ENCODE results near the gene MEG3. TPM values are rescaled to one million over a fixed set of nuclear protein-coding genes. Genes with fewer than 3 reads are reported as not detected.
A peak's percentile ranks its signal among the peaks of the same experiment; 100 is the strongest.

MEG3 gene
- total RNA-seq, 1 experiment from 2014 or later: not detected

DNA sequence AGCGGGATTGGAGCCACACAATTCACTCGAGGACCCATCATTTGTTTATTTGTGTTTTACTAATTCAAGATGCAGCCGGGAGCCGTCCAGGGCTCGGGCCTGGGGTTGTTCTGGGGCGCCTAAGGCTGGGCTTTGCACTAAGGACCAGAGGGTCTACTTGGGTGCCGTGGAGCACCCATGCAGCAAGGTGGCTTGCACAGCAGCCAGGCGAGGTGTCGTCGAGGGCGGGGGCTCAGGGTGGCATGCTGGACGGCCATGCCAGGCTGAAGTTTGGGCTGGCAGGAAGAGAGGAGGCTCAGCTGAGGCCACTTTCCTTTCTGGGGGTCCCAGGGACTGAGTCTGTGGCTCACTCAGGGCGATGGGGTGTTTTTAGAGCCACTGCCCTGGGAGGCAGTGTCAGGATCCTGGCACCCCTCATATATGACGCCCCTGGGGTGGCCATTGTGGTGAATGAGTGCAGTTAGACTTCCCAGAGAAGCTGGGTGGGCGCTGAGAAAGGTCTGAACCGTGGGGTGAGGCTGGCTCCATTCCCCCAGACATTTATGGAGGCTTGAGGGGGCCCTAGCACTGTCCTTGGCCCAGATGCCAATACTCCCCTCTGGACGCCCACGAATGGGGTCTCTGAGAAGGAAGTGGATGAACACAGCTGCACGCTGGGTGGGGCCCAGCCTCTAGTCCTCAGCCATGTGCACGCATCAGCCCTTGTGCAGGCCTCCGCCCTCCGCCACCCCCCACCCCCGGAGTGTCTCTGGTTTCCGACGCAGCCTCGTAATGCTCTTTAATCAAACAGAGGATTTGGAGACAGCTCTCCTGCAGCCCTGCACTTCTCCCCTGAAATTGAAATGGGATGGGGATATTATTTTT is 11.3 kb downstream of the MEG3 start:
- intact Hi-C loops (cut with micrococcal nuclease): no loop called here
- peaks cover 27% of the 10 kb centered on the region for H3K27me3 Mint-ChIP-seq (ENCODE audit: insufficient read depth, unreplicated experiment)
- BruUV-seq (replicated peaks): no TSS peak
- CTCF ChIA-PET: no interaction called here
- no peak for TF ChIP-seq CTCF (IDR thresholded peaks at IDR 0.05; ENCODE audit: unreplicated experiment)
- POLR2A ChIA-PET: no interaction called here
- no peak overlapping the region for H3K4me3 Mint-ChIP-seq (ENCODE audit: unreplicated experiment)
- no peaks in the 10 kb centered on the region for H3K9me3 Mint-ChIP-seq (ENCODE audit: unreplicated experiment)
- H3K36me3 Mint-ChIP-seq (ENCODE audit: insufficient read depth, unreplicated experiment): no peaks in the 10 kb centered on the region
- no peak overlapping the region for H3K27ac Mint-ChIP-seq (ENCODE audit: low read depth, unreplicated experiment)
- DNase-seq (ENCODE audit: unreplicated experiment): no peak
- H3K4me1 Mint-ChIP-seq (ENCODE audit: insufficient read depth, unreplicated experiment): no peaks in the 10 kb centered on the region

DNA sequence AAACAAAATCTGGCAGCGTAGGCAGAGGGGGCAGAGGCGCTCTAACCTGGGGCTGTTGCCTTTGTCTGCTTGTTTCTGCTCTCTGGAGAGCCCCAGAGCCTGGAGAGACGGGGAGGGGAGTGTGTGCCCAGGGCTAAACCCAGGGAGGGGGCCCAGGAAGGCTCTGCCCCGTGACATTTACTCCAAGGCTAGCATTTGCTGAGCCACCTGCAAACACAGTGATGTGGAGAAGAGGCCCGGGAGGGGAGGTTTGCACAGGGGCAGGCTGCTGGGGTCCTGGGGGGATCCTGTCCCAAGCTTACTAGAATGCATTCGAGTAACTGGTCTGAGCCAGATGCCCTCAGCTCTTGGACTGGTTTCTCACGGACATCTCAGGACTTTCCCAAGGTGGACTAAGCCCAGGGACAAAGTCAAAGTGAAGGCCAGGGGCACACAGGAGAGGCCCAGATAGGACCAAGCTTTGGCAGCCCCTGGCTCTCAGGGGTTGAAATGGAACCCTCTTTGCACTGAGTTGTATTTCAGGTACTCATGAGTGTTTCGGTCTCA is 12.0 kb downstream of the MEG3 start:
- intact Hi-C loops (cut with micrococcal nuclease): no loop called here
- Mint-ChIP-seq H3K4me3 (ENCODE audit: unreplicated experiment) (no peak overlapping the region), H3K27me3 (ENCODE audit: insufficient read depth, unreplicated experiment) (peaks cover 26% of the 10 kb centered on the region), H3K9me3 (ENCODE audit: unreplicated experiment) (no peaks in the 10 kb centered on the region), H3K27ac (ENCODE audit: low read depth, unreplicated experiment) (no peak overlapping the region), H3K4me1 (ENCODE audit: insufficient read depth, unreplicated experiment) (no peaks in the 10 kb centered on the region), H3K36me3 (ENCODE audit: insufficient read depth, unreplicated experiment) (no peaks in the 10 kb centered on the region)
- ChIA-PET CTCF (no interaction called here), POLR2A (no interaction called here)
- no peak for DNase-seq (ENCODE audit: unreplicated experiment)
- TF ChIP-seq CTCF (IDR thresholded peaks at IDR 0.05; ENCODE audit: unreplicated experiment): no peak
- BruUV-seq (replicated peaks): no TSS peak

DNA sequence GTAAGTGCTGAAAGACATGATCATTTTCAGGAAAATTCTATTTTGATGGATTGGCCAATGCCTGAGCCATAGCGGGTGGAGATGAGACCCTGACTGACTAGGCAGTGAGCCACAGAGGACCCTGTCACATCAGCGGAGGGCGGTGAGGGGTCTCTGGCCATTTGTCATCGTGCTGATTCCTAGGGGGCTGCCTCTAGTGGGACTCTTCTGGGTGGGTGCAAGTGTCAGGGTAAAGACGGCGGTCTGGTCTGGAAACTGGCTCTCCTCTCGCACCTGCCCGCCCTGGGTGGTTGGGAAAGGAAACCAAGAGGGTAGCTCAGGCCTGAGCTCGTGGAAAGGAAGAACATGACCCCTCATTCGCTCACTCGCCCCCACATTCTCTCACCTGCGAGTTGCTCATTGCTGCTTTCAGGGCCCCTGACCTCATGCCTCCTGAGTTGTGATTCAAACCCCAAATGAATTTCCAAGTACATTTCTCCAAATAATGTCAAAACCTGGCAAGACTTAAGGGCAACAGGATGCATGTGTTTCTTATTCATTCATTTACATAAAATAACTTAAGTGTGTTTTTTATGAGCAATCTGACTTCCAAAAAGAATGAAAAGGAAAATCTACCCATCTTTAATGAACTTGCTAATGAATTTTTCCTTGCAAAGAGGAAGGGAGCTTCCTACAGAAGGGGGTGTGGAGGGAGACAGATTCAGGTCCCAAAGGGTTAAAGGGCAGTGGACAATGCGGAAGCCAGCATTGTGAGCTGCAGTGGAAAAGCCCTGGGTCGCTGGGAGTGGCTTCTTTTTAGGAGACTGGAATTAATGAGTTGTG is 12.8 kb downstream of the MEG3 start:
- intact Hi-C loops (cut with micrococcal nuclease): no loop called here
- Mint-ChIP-seq H3K27ac (ENCODE audit: low read depth, unreplicated experiment) (peak overlapping the region; percentile 39), H3K4me1 (ENCODE audit: insufficient read depth, unreplicated experiment) (no peaks in the 10 kb centered on the region), H3K27me3 (ENCODE audit: insufficient read depth, unreplicated experiment) (peaks cover 26% of the 10 kb centered on the region), H3K36me3 (ENCODE audit: insufficient read depth, unreplicated experiment) (no peaks in the 10 kb centered on the region), H3K4me3 (ENCODE audit: unreplicated experiment) (no peak overlapping the region), H3K9me3 (ENCODE audit: unreplicated experiment) (no peaks in the 10 kb centered on the region)
- ChIA-PET CTCF (interaction anchor here (1.3 kb wide), 1 partner anchor 788 kb away, joined by 3 read pairs; no protein-coding TSS in a partner anchor), POLR2A (no interaction called here)
- no peak for DNase-seq (ENCODE audit: unreplicated experiment)
- BruUV-seq (replicated peaks): no TSS peak
- TF ChIP-seq CTCF (IDR thresholded peaks at IDR 0.05; ENCODE audit: unreplicated experiment): no peak

- ChIA-PET CTCF (interaction anchor here (1.3 kb wide), 1 partner anchor 788 kb away, joined by 3 read pairs; no protein-coding TSS in a partner anchor), POLR2A (no interaction called here)
- peaks cover 26% of the 10 kb centered on the region for H3K27me3 Mint-ChIP-seq (ENCODE audit: insufficient read depth, unreplicated experiment)
- H3K9me3 Mint-ChIP-seq (ENCODE audit: unreplicated experiment): no peaks in the 10 kb centered on the region
- no TSS peak for BruUV-seq (replicated peaks)
- peak overlapping the region; percentile 39 for H3K27ac Mint-ChIP-seq (ENCODE audit: low read depth, unreplicated experiment)
- intact Hi-C loops (cut with micrococcal nuclease): no loop called here
- no peak overlapping the region for H3K4me3 Mint-ChIP-seq (ENCODE audit: unreplicated experiment)
- H3K4me1 Mint-ChIP-seq (ENCODE audit: insufficient read depth, unreplicated experiment): no peaks in the 10 kb centered on the region
- H3K36me3 Mint-ChIP-seq (ENCODE audit: insufficient read depth, unreplicated experiment): no peaks in the 10 kb centered on the region
- TF ChIP-seq CTCF (IDR thresholded peaks at IDR 0.05; ENCODE audit: unreplicated experiment): no peak
- DNase-seq (ENCODE audit: unreplicated experiment): no peak
Observed at GRCh38 chr14:100839315-100839585, 13.3 kb downstream of the MEG3 start.
